Measurements from ENCODE around the gene OST4.
A peak's percentile ranks its signal among the peaks of the same experiment; 100 is the strongest.
"Not testable (repeated sequence)": the region's sequence is repeated elsewhere in the genome, so short reads cannot be mapped to it uniquely, and the experiment has no call there.

Gene OST4

DNA sequence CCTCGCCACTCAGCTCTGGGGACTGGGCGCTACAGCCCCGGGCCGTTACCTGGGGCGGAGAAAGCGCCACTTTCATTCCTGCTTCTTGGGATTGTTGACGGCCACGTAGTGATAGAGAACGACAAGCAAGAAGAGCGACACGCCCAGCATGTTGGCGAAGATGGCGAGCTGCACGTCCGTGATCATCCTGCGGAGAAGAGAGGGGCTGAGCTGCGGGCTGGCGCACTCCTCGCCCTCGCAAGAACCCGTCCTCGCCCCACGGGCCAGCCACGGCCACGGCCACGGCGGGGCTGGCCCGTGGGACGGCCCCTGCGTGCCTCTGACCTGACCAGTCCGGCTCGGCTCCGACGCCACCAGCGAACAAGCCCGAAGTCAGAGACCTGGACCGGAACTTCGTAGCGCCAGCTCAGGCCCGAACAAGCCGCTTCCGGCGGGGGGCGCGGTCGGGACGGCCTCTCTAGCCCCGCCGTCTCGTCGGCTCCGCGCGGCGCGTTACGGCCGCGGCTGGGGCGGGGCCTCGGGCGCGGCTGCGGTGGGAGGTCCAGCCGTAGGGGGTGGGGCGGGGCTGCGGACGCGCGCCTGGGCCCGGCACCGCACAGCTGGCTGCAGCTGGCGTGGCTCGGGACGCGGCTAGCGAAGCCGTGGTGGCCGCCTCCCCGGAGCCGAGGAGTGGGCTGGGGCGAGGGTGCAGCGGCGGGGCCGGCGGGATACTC, at the start of gene OST4:
OST4 (minus strand) TSS at position 378 of the 713 bp plus-strand sequence.
- FAIRE-seq (peak; percentile 86), DNase-seq (ENCODE audit: low spot score) (peak; percentile 99)

- DNase-seq (ENCODE audit: low spot score); FAIRE-seq: not testable (repeated sequence)
Observed at GRCh38 chr2:27119330-27119670, 47.8 kb upstream of the OST4 start.

- DNase-seq (ENCODE audit: low spot score) (peak; percentile 59), FAIRE-seq (peak; percentile 93)
Observed at GRCh38 chr2:27118525-27119329, 47.3 kb upstream of the OST4 start, which contains the start of gene CGREF1. CGREF1 (minus strand) TSS chr2:27119128; CDS start chr2:27104366, 14,762 bp downstream.

DNA sequence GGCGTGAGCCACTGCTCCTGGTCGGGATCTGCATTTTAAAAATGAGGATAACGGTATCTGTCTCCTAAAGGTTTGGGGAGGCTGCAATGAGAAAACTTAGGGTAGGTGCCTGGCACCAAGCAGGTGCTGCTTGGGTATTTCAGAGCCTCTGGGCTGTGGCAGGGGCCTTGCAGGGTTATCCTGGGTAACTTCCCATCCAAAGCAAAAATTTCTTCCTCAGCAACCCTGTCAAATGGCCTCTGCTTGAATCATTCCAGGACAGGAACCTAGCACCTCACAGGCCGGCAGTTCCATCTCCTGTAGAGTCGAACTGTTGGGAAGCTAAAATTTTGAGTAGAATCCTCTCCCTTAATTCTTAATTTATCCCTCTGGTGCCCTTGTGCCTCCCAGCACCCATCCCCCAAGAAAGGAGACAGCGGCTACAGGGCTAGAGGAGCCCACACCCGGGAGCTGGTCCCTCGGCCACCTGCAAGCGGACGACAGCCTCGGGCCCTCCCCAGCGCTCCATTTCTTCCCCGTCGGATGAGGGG, 46.6 kb upstream of the OST4 start:
- DNase-seq (ENCODE audit: low spot score) (no peak), FAIRE-seq (no peak)

GRCh38 chr2:27115519-27115918, 44.1 kb upstream of the OST4 start:
- no peak for FAIRE-seq
- no peak for DNase-seq (ENCODE audit: low spot score)

DNA sequence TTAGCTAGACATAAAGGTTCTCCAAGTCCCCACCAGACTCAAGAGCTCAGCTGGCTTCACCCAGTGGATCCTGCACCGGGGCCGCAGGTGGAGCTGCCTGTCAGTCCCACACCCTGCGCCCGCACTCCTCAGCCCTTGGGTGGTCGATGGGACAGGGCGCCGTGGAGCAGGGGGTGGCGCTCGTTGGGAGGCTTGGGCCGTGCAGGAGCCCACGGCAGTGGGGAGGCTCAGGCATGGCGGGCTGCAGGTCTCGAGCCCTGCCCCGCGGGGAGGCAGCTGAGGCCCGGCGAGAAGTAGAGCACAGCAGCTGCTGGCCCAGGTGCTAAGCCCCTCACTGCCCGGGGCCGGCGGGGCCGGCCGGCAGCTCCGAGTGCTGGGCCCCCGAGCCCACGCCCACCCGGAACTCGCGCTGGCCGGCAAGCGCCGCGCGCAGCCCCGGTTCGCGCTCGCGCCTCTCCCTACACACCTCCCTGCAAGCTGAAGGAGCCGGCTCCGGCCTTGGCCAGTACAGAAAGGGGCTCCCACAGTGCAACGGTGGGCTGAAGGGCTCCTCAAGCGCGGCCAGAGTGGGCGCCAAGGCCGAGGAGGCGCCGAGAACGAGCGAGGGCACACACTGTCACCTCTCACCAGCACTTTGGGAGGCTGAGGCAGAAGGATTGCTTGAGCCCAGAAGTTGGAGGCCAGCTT, 40.1 kb upstream of the OST4 start:
- not testable (repeated sequence) for DNase-seq (ENCODE audit: low spot score); FAIRE-seq

DNA sequence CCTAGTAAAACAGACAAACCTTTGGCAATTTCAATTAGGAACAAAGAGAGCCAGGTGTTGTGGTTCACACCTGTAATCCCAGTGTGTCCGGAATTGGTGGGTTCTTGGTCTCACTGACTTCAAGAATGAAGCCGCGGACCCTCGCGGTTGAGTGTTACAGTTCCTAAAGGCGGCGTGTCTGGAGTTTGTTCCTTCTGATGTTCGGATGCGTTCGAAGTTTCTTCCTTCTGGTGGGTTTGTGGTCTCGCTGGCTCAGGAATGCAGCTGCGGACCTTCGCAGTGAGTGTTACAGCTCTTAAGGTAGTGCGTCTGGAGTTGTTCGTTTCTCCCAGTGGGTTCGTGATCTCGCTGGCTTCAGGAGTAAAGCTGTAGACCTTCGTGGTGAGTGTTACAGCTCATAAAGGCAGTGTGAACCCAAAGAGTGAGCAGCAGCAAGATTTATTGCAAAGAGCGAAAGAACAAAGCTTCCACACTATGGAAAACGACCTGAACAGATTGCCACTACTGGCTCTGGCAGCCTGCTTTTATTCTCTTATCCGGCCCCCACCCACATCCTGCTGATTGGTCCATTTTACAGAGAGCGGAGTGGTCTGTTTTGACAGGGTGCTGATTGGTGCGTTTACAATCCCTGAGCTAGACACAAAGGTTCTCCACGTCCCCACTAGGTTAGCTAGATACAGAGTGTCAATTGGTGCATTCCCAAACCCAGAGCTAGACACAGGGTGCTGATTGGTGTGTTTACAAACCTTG, 39.3 kb upstream of the OST4 start:
- not testable (repeated sequence) for DNase-seq (ENCODE audit: low spot score); FAIRE-seq

- FAIRE-seq (no peak), DNase-seq (ENCODE audit: low spot score) (no peak)
Observed at GRCh38 chr2:27109083-27109482, 37.6 kb upstream of the OST4 start.

DNA sequence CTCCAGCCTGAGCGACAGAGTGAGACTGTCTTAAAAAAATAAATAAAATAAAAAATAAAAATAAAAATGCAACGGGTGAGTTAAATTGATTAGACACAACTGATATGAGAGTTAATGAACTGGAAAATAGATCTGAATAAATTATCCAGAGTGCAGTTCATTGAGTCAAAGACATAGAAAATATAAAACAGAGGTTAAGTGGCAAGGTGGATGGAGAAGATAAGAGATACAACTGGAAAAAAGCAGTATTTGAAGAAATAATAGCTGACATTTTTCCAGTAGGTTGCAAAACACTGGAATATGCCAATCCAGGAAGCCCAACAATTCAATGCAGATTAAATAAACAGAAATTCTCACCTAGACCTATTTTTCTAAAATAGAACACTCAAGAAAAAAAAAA, 36.8 kb upstream of the OST4 start:
- no peak for DNase-seq (ENCODE audit: low spot score)
- FAIRE-seq: no peak

DNA sequence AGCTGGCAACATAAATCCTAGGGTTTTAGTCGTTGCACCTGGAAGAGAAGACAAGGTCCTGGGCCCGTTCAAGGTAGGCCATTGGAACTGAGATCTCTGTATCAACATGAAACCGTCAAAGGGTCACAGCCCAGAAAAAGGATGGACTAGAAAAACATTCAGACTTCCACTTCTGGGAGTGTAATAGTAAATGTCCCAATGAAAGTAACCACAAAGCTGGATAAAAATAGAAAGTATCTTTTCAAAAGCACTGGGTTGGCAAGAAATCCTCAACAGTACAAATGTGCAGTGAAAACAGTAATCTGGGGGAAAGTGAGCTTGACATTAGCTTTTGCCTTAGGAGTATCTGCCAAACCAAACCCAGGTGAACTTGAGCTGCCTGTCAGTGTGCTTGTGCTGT, 34.5 kb upstream of the OST4 start:
- FAIRE-seq: no peak
- DNase-seq (ENCODE audit: low spot score): no peak

DNA sequence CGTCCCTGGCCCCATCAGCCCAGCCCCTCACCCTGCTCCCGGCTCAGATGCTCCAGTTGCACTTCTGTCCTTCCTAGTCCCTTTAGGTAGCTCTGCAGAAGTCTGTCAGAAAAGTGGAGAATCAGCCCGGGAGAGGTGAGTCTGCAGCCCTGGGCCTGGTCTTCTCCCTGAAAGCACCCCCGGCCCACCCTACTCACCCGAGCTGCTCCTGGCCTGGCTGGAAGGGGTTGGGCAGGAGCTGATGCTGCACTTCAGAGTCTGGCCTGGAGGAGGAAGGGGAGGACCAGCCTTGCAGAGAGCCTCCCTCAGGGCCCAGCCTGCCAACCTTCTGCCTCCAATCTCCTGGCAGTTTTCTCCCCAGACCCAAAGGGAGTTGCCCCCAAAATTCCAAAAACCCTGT, 30.9 kb upstream of the OST4 start:
- FAIRE-seq (no peak), DNase-seq (ENCODE audit: low spot score) (no peak)

- FAIRE-seq: no peak
- no peak for DNase-seq (ENCODE audit: low spot score)
Observed at GRCh38 chr2:27100036-27100435, 28.6 kb upstream of the OST4 start.

GRCh38 chr2:27099334-27099955, 28.0 kb upstream of the OST4 start:
- no peak for FAIRE-seq
- no peak for DNase-seq (ENCODE audit: low spot score)

- FAIRE-seq: no peak
- no peak for DNase-seq (ENCODE audit: low spot score)
Observed at GRCh38 chr2:27097341-27097740, 25.9 kb upstream of the OST4 start.

DNA sequence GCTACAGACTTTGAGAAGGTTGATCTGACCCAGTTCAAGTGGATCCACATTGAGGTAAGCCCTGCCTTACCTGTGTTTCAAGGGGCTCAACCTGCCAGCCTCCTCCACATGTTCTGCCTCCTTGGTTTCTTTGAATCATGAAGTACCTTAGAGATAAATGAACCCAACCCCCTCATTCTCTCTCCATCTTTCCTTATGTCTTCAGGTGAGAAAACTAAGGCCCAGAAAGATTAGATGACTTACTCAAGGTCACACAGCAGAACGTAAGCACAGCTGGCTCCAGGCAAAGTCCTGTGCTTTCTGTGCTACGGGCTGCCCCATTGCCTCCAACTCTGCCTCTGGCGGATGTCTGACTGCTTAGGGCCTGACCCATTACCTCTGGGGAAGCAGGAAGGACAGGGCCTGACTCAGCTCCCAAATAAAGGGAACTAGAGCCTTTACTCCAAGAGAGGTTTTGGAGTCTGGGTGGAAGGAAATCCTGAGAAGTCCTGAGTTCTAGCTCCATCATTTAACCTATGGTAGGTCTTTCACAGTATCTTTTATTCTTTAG, 25.4 kb upstream of the OST4 start:
- DNase-seq (ENCODE audit: low spot score): no peak
- no peak for FAIRE-seq

- FAIRE-seq (peak; percentile 71), DNase-seq (ENCODE audit: low spot score) (peak; percentile 88)
Observed at GRCh38 chr2:27095745-27096651, 24.5 kb upstream of the OST4 start.

DNA sequence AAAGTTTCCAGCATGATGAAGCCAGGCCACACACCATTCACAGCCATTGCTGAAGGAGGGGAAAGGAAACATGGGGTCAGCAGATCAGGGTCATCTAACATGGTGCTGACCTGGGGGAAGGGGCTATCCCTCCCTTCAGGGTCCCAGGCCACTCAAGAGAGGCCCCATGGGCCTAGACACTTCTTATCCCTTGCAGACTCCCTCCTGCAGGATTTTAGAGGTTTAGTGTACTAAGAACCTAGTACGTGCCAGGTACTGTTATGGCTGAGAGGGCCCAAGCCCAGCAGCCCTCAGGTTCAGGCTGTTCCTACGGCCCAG, 23.9 kb upstream of the OST4 start:
- DNase-seq (ENCODE audit: low spot score) (no peak), FAIRE-seq (no peak)

GRCh38 chr2:27094353-27094984, 23.0 kb upstream of the OST4 start:
- FAIRE-seq: no peak

More at GRCh38 chr2:27094353-27094984, 23.0 kb upstream of the OST4 start:
- no peak for DNase-seq (ENCODE audit: low spot score)

All from urothelium cell line (cell line).